Right atrium auricular region (tissue), 2 donors: ENCODE measurements around the gene KCNIP4. TPM values are rescaled to one million over a fixed set of nuclear protein-coding genes. Genes with fewer than 3 reads are reported as not detected.

ENCODE experiments used
- DNase-seq: peaks from one replicate; pipeline ENCODE4 v3.0.0-alpha.2; 2019; ENCODE audit warnings: low spot score
- H3K27ac ChIP-seq, 2 donors: fragments of 200-600 bp; sonication (generic); 1 replicate in 1 of 2; 2 replicates in 1 of 2; pipeline ENCODE4 v1.5.1; 2016 to 2019
- H3K27me3 ChIP-seq, 2 donors: fragments of 200-600 bp; sonication (generic); one replicate each; pipeline versions ENCODE4 v1.5.1 to v1.6.0; 2017 to 2019
- H3K36me3 ChIP-seq: fragments of 200-600 bp; sonication (generic); one replicate; pipeline ENCODE4 v1.5.1; 2016
- H3K4me1 ChIP-seq, 2 donors: fragments of 200-600 bp; sonication (generic); one replicate each; pipeline versions ENCODE4 v1.5.1 to v1.6.0; 2017 to 2019
- H3K4me3 ChIP-seq, 2 donors: fragments of 200-600 bp; sonication (generic); 1 replicate in 1 of 2; 2 replicates in 1 of 2; pipeline ENCODE4 v1.5.1; 2017 to 2019; ENCODE audit warnings: mild to moderate bottlenecking in 1 of 2, moderate library complexity in 1 of 2
- H3K9me3 ChIP-seq, 2 donors: fragments of 200-600 bp; sonication (generic); one replicate each; pipeline ENCODE4 v1.5.1; 2019
- total RNA-seq, 2 donors: library from RNA; depleted of rRNA; stranded (reverse); fragments of >200 nt; gene quantifications; one replicate each; pipeline ENCODE4 v1.1.0, GENCODE V29; 2016
- TF ChIP-seq, protein P1 (sequence below), 2 donors: fragments of 200-600 bp; sonication (generic); IDR thresholded peaks; one replicate each; pipeline ENCODE4 v1.5.1; 2019; ENCODE audit warnings: antibody characterized with exemption in 2 of 2

The KCNIP4 gene
- total RNA-seq, 2 donors from 2014 or later: not detected

DNA sequence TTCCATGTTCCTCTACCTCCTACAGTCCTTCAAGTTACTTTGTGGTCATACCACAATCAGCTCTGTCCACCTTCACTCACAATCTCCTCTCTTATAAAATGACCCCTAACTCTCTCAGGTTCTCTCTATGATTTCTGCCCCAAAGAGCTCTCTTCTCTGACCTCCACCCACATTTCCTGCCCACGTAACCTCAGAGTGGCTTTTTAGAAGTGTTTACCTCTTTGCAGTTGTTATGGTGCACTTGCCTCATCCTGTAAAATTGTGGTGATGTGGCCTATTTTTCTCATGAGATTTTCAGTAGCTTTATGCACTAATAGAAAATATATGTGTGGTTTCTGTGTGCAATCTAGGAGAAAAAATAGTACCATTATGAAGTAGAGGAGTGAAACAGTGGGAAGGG is 1032.5 kb downstream of the KCNIP4 start:
- H3K27ac ChIP-seq: no peak overlapping the region
- no peaks in the 10 kb centered on the region for H3K9me3 ChIP-seq
- no peak overlapping the region for H3K4me3 ChIP-seq
- TF ChIP-seq, protein P1, sequence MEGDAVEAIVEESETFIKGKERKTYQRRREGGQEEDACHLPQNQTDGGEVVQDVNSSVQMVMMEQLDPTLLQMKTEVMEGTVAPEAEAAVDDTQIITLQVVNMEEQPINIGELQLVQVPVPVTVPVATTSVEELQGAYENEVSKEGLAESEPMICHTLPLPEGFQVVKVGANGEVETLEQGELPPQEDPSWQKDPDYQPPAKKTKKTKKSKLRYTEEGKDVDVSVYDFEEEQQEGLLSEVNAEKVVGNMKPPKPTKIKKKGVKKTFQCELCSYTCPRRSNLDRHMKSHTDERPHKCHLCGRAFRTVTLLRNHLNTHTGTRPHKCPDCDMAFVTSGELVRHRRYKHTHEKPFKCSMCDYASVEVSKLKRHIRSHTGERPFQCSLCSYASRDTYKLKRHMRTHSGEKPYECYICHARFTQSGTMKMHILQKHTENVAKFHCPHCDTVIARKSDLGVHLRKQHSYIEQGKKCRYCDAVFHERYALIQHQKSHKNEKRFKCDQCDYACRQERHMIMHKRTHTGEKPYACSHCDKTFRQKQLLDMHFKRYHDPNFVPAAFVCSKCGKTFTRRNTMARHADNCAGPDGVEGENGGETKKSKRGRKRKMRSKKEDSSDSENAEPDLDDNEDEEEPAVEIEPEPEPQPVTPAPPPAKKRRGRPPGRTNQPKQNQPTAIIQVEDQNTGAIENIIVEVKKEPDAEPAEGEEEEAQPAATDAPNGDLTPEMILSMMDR (IDR thresholded peaks at IDR 0.05): no peak
- H3K4me1 ChIP-seq: no peaks in the 10 kb centered on the region
- no peak for DNase-seq
- H3K27me3 ChIP-seq: no peaks in the 10 kb centered on the region
- H3K36me3 ChIP-seq: no peaks in the 10 kb centered on the region

DNA sequence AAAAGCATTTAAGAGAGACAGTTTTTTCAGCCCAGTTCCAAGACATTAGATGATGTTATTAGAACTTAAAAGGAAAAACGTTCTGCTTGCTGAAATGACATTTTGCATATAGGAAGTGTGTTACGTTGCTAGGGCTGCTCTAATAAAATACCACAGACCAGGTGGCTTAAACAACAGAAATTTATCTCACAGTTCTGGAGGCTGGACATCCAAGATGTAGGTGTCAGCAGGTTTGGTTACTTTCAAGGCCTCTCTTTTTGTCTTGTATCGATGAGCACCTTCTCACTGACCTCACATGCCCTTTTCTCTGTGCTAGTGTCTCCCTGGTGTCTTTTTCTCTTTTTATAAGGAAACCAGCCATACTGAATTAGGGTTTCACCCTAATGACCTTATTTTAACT is 1043.6 kb downstream of the KCNIP4 start:
- no peaks in the 10 kb centered on the region for H3K27me3 ChIP-seq
- no peaks in the 10 kb centered on the region for H3K36me3 ChIP-seq
- H3K27ac ChIP-seq: no peak overlapping the region
- TF ChIP-seq, protein P1 (IDR thresholded peaks at IDR 0.05): no peak
- H3K9me3 ChIP-seq: no peaks in the 10 kb centered on the region
- DNase-seq: no peak
- H3K4me1 ChIP-seq: no peaks in the 10 kb centered on the region
- H3K4me3 ChIP-seq: no peak overlapping the region

DNA sequence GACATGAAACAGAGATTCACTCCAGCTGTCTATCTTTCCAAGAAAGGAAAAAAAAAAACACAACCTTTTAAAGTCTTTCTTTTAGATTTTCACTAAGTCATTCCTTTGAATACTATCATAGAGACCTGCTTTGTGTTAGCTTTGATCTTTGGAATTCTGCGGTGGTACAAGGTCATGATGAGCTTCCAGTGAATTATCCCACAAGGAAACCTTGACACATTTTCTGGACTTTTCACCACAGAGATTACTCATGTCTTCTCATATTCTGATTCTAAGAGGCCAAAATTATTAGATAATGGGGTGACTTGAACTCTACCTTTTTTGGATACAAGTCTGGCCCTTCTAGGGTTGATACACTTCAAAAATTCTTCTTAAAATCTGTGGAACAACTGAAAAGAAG is 1046.7 kb downstream of the KCNIP4 start:
- no peak for DNase-seq

DNA sequence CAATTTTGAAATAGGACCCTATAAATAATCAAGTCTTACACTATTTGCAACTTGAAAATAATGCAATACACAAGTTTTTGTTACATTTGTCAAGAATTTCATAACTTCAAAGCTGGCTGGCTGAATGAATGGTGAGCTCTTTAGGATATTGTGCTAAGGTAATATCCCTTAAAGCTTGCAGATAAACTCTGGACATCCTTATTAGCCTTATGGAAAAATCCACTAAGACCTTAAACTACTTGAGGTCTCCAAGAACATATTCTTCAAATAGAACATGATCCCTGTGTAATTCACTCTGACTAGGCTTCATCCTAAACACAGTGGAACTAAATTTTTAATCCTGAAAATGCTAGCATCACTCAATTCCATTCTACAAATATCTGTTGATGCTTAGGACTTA is 1049.0 kb downstream of the KCNIP4 start:
- no peaks in the 10 kb centered on the region for H3K4me1 ChIP-seq
- DNase-seq: no peak
- TF ChIP-seq, protein P1 (IDR thresholded peaks at IDR 0.05): no peak
- H3K9me3 ChIP-seq: no peaks in the 10 kb centered on the region
- H3K27me3 ChIP-seq: no peaks in the 10 kb centered on the region
- H3K36me3 ChIP-seq: no peaks in the 10 kb centered on the region
- no peak overlapping the region for H3K4me3 ChIP-seq
- H3K27ac ChIP-seq: no peak overlapping the region

More for the DNA sequence above, 1046.7 kb downstream of the KCNIP4 start:
- H3K4me3 ChIP-seq: no peak overlapping the region
- no peaks in the 10 kb centered on the region for H3K9me3 ChIP-seq
- H3K27ac ChIP-seq: no peak overlapping the region
- H3K4me1 ChIP-seq: no peaks in the 10 kb centered on the region
- TF ChIP-seq, protein P1 (IDR thresholded peaks at IDR 0.05): no peak
- H3K27me3 ChIP-seq: no peaks in the 10 kb centered on the region
- no peaks in the 10 kb centered on the region for H3K36me3 ChIP-seq

DNA sequence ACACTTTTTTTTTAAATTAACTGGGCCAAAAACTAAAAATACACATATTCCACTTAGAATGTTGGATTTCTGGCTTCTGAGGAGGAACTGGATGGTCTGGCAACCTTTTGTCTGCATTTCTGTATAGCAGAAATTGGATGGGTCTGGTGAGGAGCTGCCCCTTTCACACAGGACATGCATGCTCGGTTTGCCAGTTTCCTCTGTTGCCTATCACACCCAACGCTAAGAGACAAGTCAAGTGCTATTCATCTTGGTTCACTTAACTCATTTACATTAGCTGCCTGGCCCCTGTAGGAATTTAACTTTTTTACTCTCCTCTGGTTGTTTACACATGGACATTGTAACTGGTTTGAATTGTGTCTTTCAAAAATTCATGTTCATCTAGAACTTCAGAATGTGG is 1052.6 kb downstream of the KCNIP4 start:
- no peaks in the 10 kb centered on the region for H3K27me3 ChIP-seq
- no peaks in the 10 kb centered on the region for H3K9me3 ChIP-seq
- TF ChIP-seq, protein P1 (IDR thresholded peaks at IDR 0.05): no peak
- no peak overlapping the region for H3K27ac ChIP-seq
- H3K4me1 ChIP-seq: no peaks in the 10 kb centered on the region
- H3K36me3 ChIP-seq: no peaks in the 10 kb centered on the region
- no peak for DNase-seq
- no peak overlapping the region for H3K4me3 ChIP-seq

DNA sequence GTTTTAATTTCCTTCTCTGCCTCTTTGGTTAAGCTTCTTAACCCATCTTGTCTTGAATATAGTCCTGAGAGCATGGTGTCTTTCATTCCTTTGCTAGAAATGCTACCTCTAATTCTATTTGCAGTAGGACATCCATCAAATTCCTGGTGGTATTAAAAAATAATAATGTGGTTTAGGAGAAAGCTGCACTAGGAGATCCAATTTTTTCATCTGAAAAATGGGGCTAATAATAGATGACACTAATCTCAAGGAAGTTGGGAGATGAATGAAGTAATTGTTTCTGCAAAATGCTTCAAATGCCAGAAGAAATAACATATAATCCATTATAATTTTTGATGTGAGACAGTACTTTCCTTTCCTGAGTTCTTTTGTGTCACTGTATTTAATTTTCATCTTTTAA is 1053.4 kb downstream of the KCNIP4 start:
- no peak overlapping the region for H3K4me3 ChIP-seq
- H3K36me3 ChIP-seq: no peaks in the 10 kb centered on the region
- TF ChIP-seq, protein P1 (IDR thresholded peaks at IDR 0.05): no peak
- no peaks in the 10 kb centered on the region for H3K9me3 ChIP-seq
- DNase-seq: no peak
- no peaks in the 10 kb centered on the region for H3K27me3 ChIP-seq
- H3K27ac ChIP-seq: no peak overlapping the region
- no peaks in the 10 kb centered on the region for H3K4me1 ChIP-seq
